Neural crest cell (in vitro differentiated cells): ENCODE data around the gene SPOCK2. TPM values are rescaled to one million over a fixed set of nuclear protein-coding genes. Genes with fewer than 3 reads are reported as not detected.

Experiments used
- DNase-seq: peaks from one replicate; pipeline ENCODE4 v3.0.0; 2021; ENCODE audit warnings: low read depth, mixed read lengths, low spot score
- H3K27ac Mint-ChIP-seq: one replicate; pipeline ENCODE4 v1.8.0; 2021; ENCODE audit warnings: mild to moderate bottlenecking, mixed read lengths; ENCODE audit not compliant: unreplicated experiment
- H3K27me3 Mint-ChIP-seq: 2 replicates; pipeline ENCODE4 v1.8.0; 2021; ENCODE audit warnings: low read depth, mild to moderate bottlenecking, mixed read lengths
- H3K36me3 Mint-ChIP-seq: 2 replicates; pipeline ENCODE4 v1.8.0; 2021; ENCODE audit warnings: low read depth, mild to moderate bottlenecking, mixed read lengths
- H3K4me1 Mint-ChIP-seq: 2 replicates; pipeline ENCODE4 v1.8.0; 2021; ENCODE audit warnings: mixed read lengths
- H3K4me3 Mint-ChIP-seq: one replicate; pipeline ENCODE4 v1.8.0; 2021; ENCODE audit warnings: mild to moderate bottlenecking, mixed read lengths
- H3K9me3 Mint-ChIP-seq: 2 replicates; pipeline ENCODE4 v1.8.0; 2021; ENCODE audit warnings: mixed read lengths
- total RNA-seq: library from RNA; stranded (reverse); gene quantifications from 2 replicates; pipeline ENCODE4 v1.2.1, GENCODE V29; 2021
- TF ChIP-seq, protein P1 (sequence below): fragments of 200-600 bp; sonication (generic); conservative IDR thresholded peaks from 2 replicates; pipeline ENCODE4 v1.5.0; 2021; ENCODE audit warnings: antibody characterized with exemption, mild to moderate bottlenecking

Gene SPOCK2
- total RNA-seq, 1 donor from 2014 or later: 1.4 TPM

GRCh38 chr10:72066318-72067284, 21.8 kb downstream of the SPOCK2 start:
- H3K4me1 Mint-ChIP-seq: peaks cover 22% of the 10 kb centered on the region
- no peak for DNase-seq
- H3K9me3 Mint-ChIP-seq: peaks cover 2% of the 10 kb centered on the region
- H3K27me3 Mint-ChIP-seq: no peaks in the 10 kb centered on the region
- no peak overlapping the region for H3K4me3 Mint-ChIP-seq
- peak overlapping the region; percentile 83 for H3K27ac Mint-ChIP-seq
- TF ChIP-seq, protein P1, sequence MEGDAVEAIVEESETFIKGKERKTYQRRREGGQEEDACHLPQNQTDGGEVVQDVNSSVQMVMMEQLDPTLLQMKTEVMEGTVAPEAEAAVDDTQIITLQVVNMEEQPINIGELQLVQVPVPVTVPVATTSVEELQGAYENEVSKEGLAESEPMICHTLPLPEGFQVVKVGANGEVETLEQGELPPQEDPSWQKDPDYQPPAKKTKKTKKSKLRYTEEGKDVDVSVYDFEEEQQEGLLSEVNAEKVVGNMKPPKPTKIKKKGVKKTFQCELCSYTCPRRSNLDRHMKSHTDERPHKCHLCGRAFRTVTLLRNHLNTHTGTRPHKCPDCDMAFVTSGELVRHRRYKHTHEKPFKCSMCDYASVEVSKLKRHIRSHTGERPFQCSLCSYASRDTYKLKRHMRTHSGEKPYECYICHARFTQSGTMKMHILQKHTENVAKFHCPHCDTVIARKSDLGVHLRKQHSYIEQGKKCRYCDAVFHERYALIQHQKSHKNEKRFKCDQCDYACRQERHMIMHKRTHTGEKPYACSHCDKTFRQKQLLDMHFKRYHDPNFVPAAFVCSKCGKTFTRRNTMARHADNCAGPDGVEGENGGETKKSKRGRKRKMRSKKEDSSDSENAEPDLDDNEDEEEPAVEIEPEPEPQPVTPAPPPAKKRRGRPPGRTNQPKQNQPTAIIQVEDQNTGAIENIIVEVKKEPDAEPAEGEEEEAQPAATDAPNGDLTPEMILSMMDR: no peak
- no peaks in the 10 kb centered on the region for H3K36me3 Mint-ChIP-seq

DNA sequence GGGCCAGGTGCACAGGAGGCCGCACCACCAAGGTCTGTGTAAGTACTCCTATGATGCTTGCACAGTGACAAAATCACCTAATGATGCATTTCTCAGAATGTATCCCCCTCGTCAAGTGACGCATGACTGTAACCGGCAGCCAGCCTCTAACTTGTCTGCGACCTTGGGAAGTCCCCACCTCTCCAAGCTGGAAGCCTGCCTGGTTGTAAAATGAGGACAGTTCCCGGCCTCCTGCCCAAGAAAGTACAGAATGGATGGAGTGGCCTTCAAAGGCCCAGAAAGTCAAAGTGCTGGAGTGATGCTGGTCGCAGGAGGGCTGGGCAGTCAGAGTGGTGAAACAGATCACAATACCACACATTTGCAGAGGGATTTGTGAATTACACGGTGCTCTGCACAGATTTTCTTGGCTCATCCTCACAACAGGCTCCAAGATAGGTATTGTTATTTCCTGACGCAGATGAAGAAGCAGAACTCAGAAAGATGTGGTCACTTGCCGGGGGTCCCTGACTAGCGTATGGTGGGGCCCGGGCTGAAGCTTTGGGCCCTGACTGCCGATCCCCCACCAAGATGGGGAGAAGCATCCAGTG, 22.8 kb downstream of the SPOCK2 start:
- Mint-ChIP-seq H3K27ac (no peak overlapping the region), H3K27me3 (no peaks in the 10 kb centered on the region), H3K9me3 (no peaks in the 10 kb centered on the region), H3K4me1 (peaks cover 19% of the 10 kb centered on the region), H3K4me3 (no peak overlapping the region), H3K36me3 (no peaks in the 10 kb centered on the region)
- TF ChIP-seq, protein P1: no peak
- no peak for DNase-seq

DNA sequence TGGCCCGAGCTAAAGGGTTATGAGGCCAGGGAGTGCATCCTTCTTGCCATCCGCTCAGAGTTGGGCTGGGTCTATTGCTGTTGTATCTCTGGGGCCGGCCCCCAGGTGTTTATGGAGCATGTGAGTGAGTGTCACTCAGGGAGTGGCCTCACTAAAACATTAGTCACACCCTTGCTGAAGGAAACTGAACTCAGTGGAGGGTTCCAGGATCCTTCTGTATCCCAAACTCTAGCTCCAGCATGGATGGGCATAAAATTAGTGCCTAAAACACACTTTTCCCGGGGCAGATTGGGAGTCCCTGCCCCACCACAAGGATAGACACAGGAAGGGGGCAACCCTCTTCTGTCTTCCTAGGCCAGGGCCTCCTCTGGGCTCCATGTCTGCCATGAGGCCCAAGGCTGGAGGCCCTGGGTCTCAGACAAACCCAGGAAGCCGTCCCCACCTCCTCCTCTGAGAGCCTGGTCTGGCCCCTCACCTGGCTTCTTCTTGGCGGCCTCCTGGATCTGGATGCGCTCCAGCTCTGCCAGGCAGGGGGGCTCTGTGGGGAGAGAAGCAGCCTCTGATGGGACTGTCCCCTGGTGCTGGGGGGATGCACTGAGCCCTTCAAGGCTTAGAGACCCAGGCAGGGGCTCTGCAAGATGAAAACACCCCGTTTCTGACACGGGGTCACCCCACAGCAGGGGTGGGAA, 24.5 kb downstream of the SPOCK2 start:
- H3K4me3 Mint-ChIP-seq: no peak overlapping the region
- TF ChIP-seq, protein P1: no peak

DNA sequence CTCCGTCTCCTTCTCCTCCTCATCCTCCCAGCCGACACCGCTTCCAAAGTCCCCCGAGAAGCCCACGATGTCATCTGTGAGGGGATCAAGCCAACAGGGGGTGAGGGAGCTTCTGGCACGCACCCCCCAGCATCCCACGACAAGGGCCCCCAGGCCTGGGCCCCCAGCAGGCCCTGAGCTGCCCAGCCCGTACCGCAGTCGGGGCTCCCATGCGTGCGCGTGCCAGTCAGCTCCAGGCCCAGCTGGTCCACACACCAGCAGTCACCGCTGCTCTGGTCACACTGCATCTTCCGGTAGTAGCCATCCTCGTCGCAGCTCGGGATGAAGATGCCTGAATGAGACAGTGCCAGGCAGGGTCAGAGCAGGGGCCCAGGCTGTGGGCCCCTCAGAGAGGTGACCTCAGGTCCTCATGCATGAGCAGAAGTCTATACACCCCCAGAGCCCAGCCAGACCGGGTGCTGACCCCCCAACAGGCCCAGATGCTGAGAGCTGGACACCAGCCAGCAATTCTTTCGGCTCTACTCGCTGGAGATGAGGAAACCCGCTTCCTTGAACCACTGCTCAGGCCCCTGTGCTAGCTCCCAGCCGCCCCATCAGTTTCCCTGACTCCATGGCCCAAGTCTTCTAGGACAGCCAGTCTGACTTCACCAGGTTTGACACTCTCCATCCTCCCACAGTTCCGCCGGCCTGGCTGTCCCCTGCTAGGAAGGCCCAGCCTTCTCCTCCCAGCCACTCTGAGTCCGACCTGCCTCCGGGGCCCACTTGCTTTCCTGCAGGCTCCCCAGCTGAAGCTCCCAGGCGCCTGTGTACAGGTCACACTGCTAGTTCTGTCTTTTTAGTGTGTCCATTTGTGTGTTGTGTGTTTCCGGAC, 25.3 kb downstream of the SPOCK2 start:
- no peaks in the 10 kb centered on the region for H3K9me3 Mint-ChIP-seq
- H3K27ac Mint-ChIP-seq: peak overlapping the region; percentile 84
- H3K4me3 Mint-ChIP-seq: no peak overlapping the region
- no peak for DNase-seq
- no peaks in the 10 kb centered on the region for H3K36me3 Mint-ChIP-seq
- H3K4me1 Mint-ChIP-seq: no peaks in the 10 kb centered on the region
- TF ChIP-seq, protein P1: no peak
- no peaks in the 10 kb centered on the region for H3K27me3 Mint-ChIP-seq

More for the DNA sequence above, 24.5 kb downstream of the SPOCK2 start:
- no peaks in the 10 kb centered on the region for H3K36me3 Mint-ChIP-seq
- no peaks in the 10 kb centered on the region for H3K9me3 Mint-ChIP-seq
- peaks cover 5% of the 10 kb centered on the region for H3K4me1 Mint-ChIP-seq
- DNase-seq: no peak
- H3K27ac Mint-ChIP-seq: peak overlapping the region; percentile 84
- H3K27me3 Mint-ChIP-seq: no peaks in the 10 kb centered on the region

GRCh38 chr10:72062382-72062781, 26.0 kb downstream of the SPOCK2 start:
- H3K4me1 Mint-ChIP-seq: peaks cover 2% of the 10 kb centered on the region
- DNase-seq: no peak
- no peaks in the 10 kb centered on the region for H3K27me3 Mint-ChIP-seq
- TF ChIP-seq, protein P1: no peak
- no peaks in the 10 kb centered on the region for H3K9me3 Mint-ChIP-seq
- H3K27ac Mint-ChIP-seq: no peak overlapping the region
- no peak overlapping the region for H3K4me3 Mint-ChIP-seq
- H3K36me3 Mint-ChIP-seq: no peaks in the 10 kb centered on the region
